PC-3 (cell line): Measurements from ENCODE around the gene CPT1A. TPM values are rescaled to one million over a fixed set of nuclear protein-coding genes. Genes with fewer than 3 reads are reported as not detected.

Experiments
- ATAC-seq: fragments of 200-7000 bp; cut with Tn5 transposase; 2 replicates; pipeline ENCODE4 v1.9.1; 2020; ENCODE audit warnings: mild to moderate bottlenecking, moderate library complexity
- BruUV-seq: library from RNA; stranded (reverse); fragments of 400-500 nt; replicated peaks from 2 replicates; lab custom pipeline; 2021; lab: Mats Ljungman, UMichigan
- CTCF ChIA-PET: fragments of 300-600 bp; sonication (Branson Sonifier 250); formaldehyde crosslinking; loops from one replicate; lab custom pipeline; 2022; ENCODE audit warnings: antibody characterized with exemption; lab: Charles Lee
- POLR2A ChIA-PET: fragments of 300-600 bp; sonication (Branson Sonifier 250); formaldehyde crosslinking; loops from one replicate; lab custom pipeline; 2022; ENCODE audit warnings: antibody characterized with exemption; ENCODE audit not compliant: unreplicated experiment; lab: Charles Lee
- DNase-seq: peaks from one replicate; pipeline ENCODE4 v3.0.0-alpha.2; 2015
- H2AFZ ChIP-seq: fragments of 300-600 bp; sonication (generic); 2 replicates; pipeline ENCODE4 v1.6.0; 2016; ENCODE audit warnings: antibody characterized with exemption, low read length
- H3F3A ChIP-seq: fragments of 300-600 bp; sonication (generic); one replicate; pipeline ENCODE4 v1.6.0; 2017; ENCODE audit warnings: antibody characterized with exemption, low read length, control low read depth, mild to moderate bottlenecking; ENCODE audit not compliant: unreplicated experiment
- H3K27ac ChIP-seq: fragments of 300-600 bp; sonication (generic); 2 replicates; pipeline ENCODE4 v1.5.1; 2016; ENCODE audit warnings: mild to moderate bottlenecking, low read length
- H3K27me3 ChIP-seq: fragments of 300-600 bp; sonication (generic); 2 replicates; pipeline ENCODE4 v1.6.1; 2016; ENCODE audit warnings: low read length, mixed read lengths
- H3K36me3 ChIP-seq: fragments of 300-600 bp; sonication (generic); 2 replicates; pipeline ENCODE4 v1.6.1; 2016; ENCODE audit warnings: low read depth, mixed run types, low read length, mixed read lengths
- H3K4me1 ChIP-seq: fragments of 300-600 bp; sonication (generic); 2 replicates; pipeline ENCODE4 v1.5.1; 2016; ENCODE audit warnings: low read length; ENCODE audit not compliant: insufficient read depth
- H3K4me2 ChIP-seq: fragments of 300-600 bp; sonication (generic); 2 replicates; pipeline ENCODE4 v1.6.0; 2016; ENCODE audit warnings: low read length
- H3K4me3 ChIP-seq: fragments of 300-600 bp; sonication (generic); 2 replicates; pipeline ENCODE4 v1.5.1; 2016; ENCODE audit warnings: mild to moderate bottlenecking, low read length, mixed read lengths
- H3K79me2 ChIP-seq: fragments of 300-600 bp; sonication (generic); 2 replicates; pipeline ENCODE4 v1.6.1; 2017; ENCODE audit warnings: low read length, mixed read lengths
- H3K9ac ChIP-seq: fragments of 300-600 bp; sonication (generic); 2 replicates; pipeline ENCODE4 v1.6.0; 2016; ENCODE audit warnings: mild to moderate bottlenecking, low read length
- H3K9me2 ChIP-seq: fragments of 300-600 bp; sonication (generic); replicated peaks from 2 replicates; pipeline ENCODE4 v1.6.1; 2016; ENCODE audit warnings: mixed run types, low read length, mixed read lengths
- H3K9me3 ChIP-seq: fragments of 300-600 bp; sonication (generic); 2 replicates; pipeline ENCODE4 v1.6.1; 2016; ENCODE audit warnings: low read length, mixed read lengths
- H4K20me1 ChIP-seq: fragments of 300-600 bp; sonication (generic); 2 replicates; pipeline ENCODE4 v1.6.1; 2016; ENCODE audit warnings: low read length, mixed read lengths
- EZH2 ChIP-seq: fragments of 300-600 bp; sonication (generic); IDR thresholded peaks from one replicate; pipeline ENCODE4 v1.6.1; 2017; ENCODE audit warnings: antibody characterized with exemption, mild to moderate bottlenecking, low read length; ENCODE audit not compliant: unreplicated experiment
- EZH2phosphoT487 ChIP-seq: fragments of 300-600 bp; sonication (generic); IDR thresholded peaks from 2 replicates; pipeline ENCODE4 v1.6.1; 2018; ENCODE audit warnings: mild to moderate bottlenecking, antibody characterized with exemption, low read length, borderline replicate concordance
- intact Hi-C: fragments of 100-400 bp; cut with micrococcal nuclease; formaldehyde crosslinking; loops from 2 replicates; pipeline ENCODE4 v1.9.0; 2023
- total RNA-seq: library from RNA; depleted of rRNA; stranded (reverse); fragments of >200 nt; gene quantifications from 2 replicates; pipeline ENCODE4 v1.2.3, GENCODE V29; 2014
- TF ChIP-seq, protein P1 (sequence below): fragments of 300-600 bp; sonication (generic); conservative IDR thresholded peaks from 2 replicates; pipeline ENCODE4 v1.5.1; 2017; ENCODE audit warnings: antibody characterized with exemption, low read depth, mild to moderate bottlenecking, low read length

CPT1A gene
- total RNA-seq, 1 experiment from 2014 or later: 38.1 TPM

DNA sequence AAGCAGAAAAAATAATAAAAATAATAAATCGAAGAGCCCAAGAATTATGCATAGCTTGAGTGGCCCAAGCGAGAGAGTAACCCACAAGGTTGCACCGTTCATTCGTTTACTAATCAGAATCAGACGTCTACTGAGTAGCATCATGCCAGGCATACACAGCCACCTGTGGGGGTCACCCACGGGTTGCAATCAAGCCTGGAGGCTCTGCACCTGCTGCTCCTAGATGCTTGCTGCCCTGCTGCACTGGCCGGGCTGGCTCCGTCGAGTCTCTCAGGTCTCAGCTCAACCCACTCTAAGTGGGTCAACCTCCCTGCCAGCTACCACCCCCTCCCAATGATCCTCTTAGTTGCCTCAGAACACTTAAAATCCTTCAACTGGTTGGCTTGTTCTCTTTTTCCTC lies 88.4 kb downstream of the CPT1A start:
- peaks cover 14% of the 10 kb centered on the region for H3K4me1 ChIP-seq
- no peaks in the 10 kb centered on the region for H3K9me3 ChIP-seq
- no peaks in the 10 kb centered on the region for H4K20me1 ChIP-seq
- POLR2A ChIA-PET: no interaction called here
- H3K27me3 ChIP-seq: no peaks in the 10 kb centered on the region
- BruUV-seq: no TSS peak
- H3K27ac ChIP-seq: no peak overlapping the region
- no peak overlapping the region for H3K9ac ChIP-seq
- intact Hi-C loops: no loop called here
- TF ChIP-seq EZH2phosphoT487 (no peak), EZH2 (no peak)
- TF ChIP-seq, protein P1, sequence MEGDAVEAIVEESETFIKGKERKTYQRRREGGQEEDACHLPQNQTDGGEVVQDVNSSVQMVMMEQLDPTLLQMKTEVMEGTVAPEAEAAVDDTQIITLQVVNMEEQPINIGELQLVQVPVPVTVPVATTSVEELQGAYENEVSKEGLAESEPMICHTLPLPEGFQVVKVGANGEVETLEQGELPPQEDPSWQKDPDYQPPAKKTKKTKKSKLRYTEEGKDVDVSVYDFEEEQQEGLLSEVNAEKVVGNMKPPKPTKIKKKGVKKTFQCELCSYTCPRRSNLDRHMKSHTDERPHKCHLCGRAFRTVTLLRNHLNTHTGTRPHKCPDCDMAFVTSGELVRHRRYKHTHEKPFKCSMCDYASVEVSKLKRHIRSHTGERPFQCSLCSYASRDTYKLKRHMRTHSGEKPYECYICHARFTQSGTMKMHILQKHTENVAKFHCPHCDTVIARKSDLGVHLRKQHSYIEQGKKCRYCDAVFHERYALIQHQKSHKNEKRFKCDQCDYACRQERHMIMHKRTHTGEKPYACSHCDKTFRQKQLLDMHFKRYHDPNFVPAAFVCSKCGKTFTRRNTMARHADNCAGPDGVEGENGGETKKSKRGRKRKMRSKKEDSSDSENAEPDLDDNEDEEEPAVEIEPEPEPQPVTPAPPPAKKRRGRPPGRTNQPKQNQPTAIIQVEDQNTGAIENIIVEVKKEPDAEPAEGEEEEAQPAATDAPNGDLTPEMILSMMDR: no peak
- H3K4me3 ChIP-seq: no peak overlapping the region
- H3K9me2 ChIP-seq: no peaks in the 10 kb centered on the region
- H3K4me2 ChIP-seq: no peak overlapping the region
- H3K36me3 ChIP-seq: peaks cover 23% of the 10 kb centered on the region
- H2AFZ ChIP-seq: no peak overlapping the region
- H3F3A ChIP-seq: no peaks in the 10 kb centered on the region
- H3K79me2 ChIP-seq: peaks cover 5% of the 10 kb centered on the region
- DNase-seq (no peak), ATAC-seq (no peak)
- CTCF ChIA-PET: no interaction called here

DNA sequence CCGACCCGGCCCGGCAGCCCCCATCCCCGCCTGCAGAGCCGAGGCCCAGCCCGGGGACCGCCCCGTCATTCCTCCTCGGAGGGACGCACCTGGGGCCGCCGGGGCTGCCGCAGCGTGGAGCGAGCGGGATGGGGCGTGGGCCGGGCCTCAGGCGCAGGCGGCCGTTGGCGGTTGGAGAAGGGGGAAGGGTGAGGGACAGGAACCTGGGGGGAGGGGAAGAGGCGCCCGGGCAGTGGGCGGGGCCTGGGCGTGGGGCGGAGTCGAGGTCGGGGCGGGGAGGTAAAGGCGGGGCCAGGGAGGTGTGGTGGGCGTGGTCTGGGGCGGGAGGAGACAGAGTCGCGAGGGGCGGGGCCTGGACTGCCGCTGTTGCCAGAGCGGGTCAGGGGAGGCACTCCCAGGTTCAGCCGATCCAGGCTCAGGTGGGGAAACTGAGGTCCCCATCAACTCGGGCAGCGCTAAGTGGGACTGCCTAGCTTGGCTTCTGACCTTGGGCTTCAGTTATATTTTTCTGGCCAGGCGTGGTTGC lies 90.3 kb downstream of the CPT1A start, which contains the start of gene TESMIN:
TSS of gene TESMIN (minus strand) at position 190 of the 526 bp plus-strand sequence. CDS start 860 bp downstream, outside the sequence.
- Histone ChIP-seq H3K9me2 (no peaks in the 10 kb centered on the region), H3K9me3 (no peaks in the 10 kb centered on the region), H3K9ac (peak within 1 kb of the TSS; percentile 73; the same call in 1 of the 2 replicates), H3K4me3 (peak within 1 kb of the TSS; percentile 69), H3K4me1 (peaks cover 15% of the 10 kb centered on the region), H3K27me3 (no peaks in the 10 kb centered on the region), H4K20me1 (no peaks in the 10 kb centered on the region), H3K27ac (no peak within 1 kb of the TSS), H3K79me2 (peaks cover 5% of the 10 kb centered on the region), H3K4me2 (peak within 1 kb of the TSS; percentile 76), H2AFZ (peak within 1 kb of the TSS; percentile 57; the same call in 1 of the 2 replicates), H3K36me3 (peaks cover 13% of the 10 kb centered on the region; the same call in 1 of the 2 replicates), H3F3A (no peaks in the 10 kb centered on the region)
- ATAC-seq (peak; percentile 86), DNase-seq (peak; percentile 92)
- TF ChIP-seq EZH2phosphoT487 (no peak), EZH2 (no peak)
- TF ChIP-seq, protein P1: no peak
- intact Hi-C loops: no loop called here
- POLR2A ChIA-PET: interaction anchor here (0.6 kb wide), 1 partner anchor 574 kb away, joined by 3 read pairs; no protein-coding TSS in a partner anchor
- no TSS peak for BruUV-seq
- CTCF ChIA-PET: no interaction called here

DNA sequence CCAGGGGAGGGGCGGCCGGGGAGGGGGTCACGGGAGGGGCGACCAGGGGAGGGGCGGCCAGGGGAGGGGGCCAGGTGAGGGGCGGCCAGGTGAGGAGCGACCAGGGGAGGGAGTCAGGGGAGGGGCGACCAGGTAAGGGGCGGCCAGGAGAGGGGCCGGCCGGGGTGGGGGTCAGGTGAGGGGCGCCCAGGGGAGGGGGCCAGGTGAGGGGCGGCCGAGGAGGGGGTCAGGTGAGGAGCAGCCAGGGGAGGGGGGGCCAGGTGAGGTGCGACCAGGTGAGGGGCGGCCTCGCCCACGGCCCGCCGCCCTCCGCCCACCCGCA lies 90.8 kb downstream of the CPT1A start:
- Histone ChIP-seq H3F3A (no peaks in the 10 kb centered on the region), H3K9me3 (no peaks in the 10 kb centered on the region), H3K4me2 (peak overlapping the region; percentile 76), H3K4me3 (peak overlapping the region; percentile 69), H3K27me3 (no peaks in the 10 kb centered on the region), H2AFZ (peak overlapping the region; percentile 57; the same call in 1 of the 2 replicates), H3K4me1 (peaks cover 15% of the 10 kb centered on the region), H4K20me1 (no peaks in the 10 kb centered on the region), H3K9ac (peak overlapping the region; percentile 73; the same call in 1 of the 2 replicates), H3K27ac (no peak overlapping the region), H3K36me3 (peaks cover 17% of the 10 kb centered on the region; the same call in 1 of the 2 replicates), H3K9me2 (no peaks in the 10 kb centered on the region), H3K79me2 (peaks cover 5% of the 10 kb centered on the region)
- intact Hi-C loops: no loop called here
- no TSS peak for BruUV-seq
- no peak for ATAC-seq
- no peak for DNase-seq
- ChIA-PET POLR2A (no interaction called here), CTCF (no interaction called here)
- no peak for TF ChIP-seq EZH2
- no peak for TF ChIP-seq EZH2phosphoT487
- TF ChIP-seq, protein P1: no peak
